OCI-LY3 (cell line): ENCODE data around the gene GRIN1.

Experiments
- H2AFZ ChIP-seq: fragments of 200-600, 300-600 bp; shearing (Covaris generic); 2 replicates; pipeline ENCODE4 v1.6.0; 2014; ENCODE audit warnings: antibody characterized with exemption, low read depth, low read length
- H3K27ac ChIP-seq: fragments of 200-600, 300-600 bp; sonication (generic); 2 replicates; pipeline ENCODE4 v1.5.1; 2014; ENCODE audit warnings: mild to moderate bottlenecking, low read length, moderate library complexity, mixed read lengths
- H3K27me3 ChIP-seq: fragments of 200-600, 300-600 bp; sonication (generic); 2 replicates; pipeline ENCODE4 v1.6.1; 2014; ENCODE audit warnings: low read depth, low read length, mixed read lengths
- H3K36me3 ChIP-seq: fragments of 200-600, 300-600 bp; sonication (generic); replicated peaks from 2 replicates; pipeline ENCODE3; 2014; ENCODE audit warnings: low read depth, low read length, mixed read lengths
- H3K4me1 ChIP-seq: fragments of 300-600, 200-600 bp; sonication (generic); 2 replicates; pipeline ENCODE4 v1.6.1; 2014; ENCODE audit warnings: low read length, mixed read lengths
- H3K4me2 ChIP-seq: fragments of 200-600, 300-600 bp; sonication (generic); 2 replicates; pipeline ENCODE4 v1.6.1; 2014; ENCODE audit warnings: low read length, mixed read lengths
- H3K4me3 ChIP-seq: fragments of 300-600, 200-600 bp; sonication (generic); 2 replicates; pipeline ENCODE4 v1.5.1; 2014; ENCODE audit warnings: antibody characterized with exemption, mild to moderate bottlenecking, low read length, moderate library complexity
- H3K79me2 ChIP-seq: fragments of 300-600, 200-600 bp; shearing (Covaris generic); 2 replicates; pipeline ENCODE4 v1.6.1; 2014; ENCODE audit warnings: mild to moderate bottlenecking, low read length, mixed read lengths
- H3K9ac ChIP-seq: fragments of 300-600, 200-600 bp; shearing (Covaris generic); 2 replicates; pipeline ENCODE4 v1.6.0; 2014; ENCODE audit warnings: mild to moderate bottlenecking, low read length, moderate library complexity
- H3K9me3 ChIP-seq: fragments of 200-600, 300-600 bp; shearing (Covaris generic); 2 replicates; pipeline ENCODE4 v1.6.1; 2014; ENCODE audit warnings: low read length, mixed read lengths; ENCODE audit not compliant: insufficient read depth
- H4K20me1 ChIP-seq: fragments of 200-600, 300-600 bp; sonication (generic); 2 replicates; pipeline ENCODE4 v1.6.1; 2016; ENCODE audit warnings: low read length, mixed read lengths; ENCODE audit not compliant: insufficient read depth
- CTCF ChIP-seq: fragments of 200-600, 300-600 bp; sonication (generic); IDR thresholded peaks from 2 replicates; pipeline ENCODE4 v1.5.1; 2014; ENCODE audit warnings: antibody characterized with exemption, low read length, low read depth
- EZH2phosphoT487 ChIP-seq: fragments of 200-600 bp; shearing (Covaris generic); IDR thresholded peaks from 2 replicates; pipeline ENCODE4 v1.6.1; 2018; ENCODE audit warnings: antibody characterized with exemption, mixed run types, low read depth

GRIN1 gene

GRCh38 chr9:137161558-137162486 lies 22.9 kb downstream of the GRIN1 start:
- Histone ChIP-seq H3K4me1 (peaks cover 19% of the 10 kb centered on the region), H3K4me3 (no peak overlapping the region), H3K27me3 (peaks cover 6% of the 10 kb centered on the region; the same call in 1 of the 2 replicates), H3K9ac (no peak overlapping the region), H3K9me3 (no peaks in the 10 kb centered on the region), H4K20me1 (no peaks in the 10 kb centered on the region), H3K4me2 (no peak overlapping the region), H3K79me2 (no peaks in the 10 kb centered on the region), H2AFZ (no peak overlapping the region), H3K36me3 (no peaks in the 10 kb centered on the region), H3K27ac (no peak overlapping the region)
- TF ChIP-seq EZH2phosphoT487 (no peak), CTCF (no peak)

- TF ChIP-seq CTCF = no peak
- TF ChIP-seq EZH2phosphoT487 = no peak
- Histone ChIP-seq H2AFZ (no peak overlapping the region), H4K20me1 (no peaks in the 10 kb centered on the region), H3K4me1 (peaks cover 19% of the 10 kb centered on the region), H3K36me3 (no peaks in the 10 kb centered on the region), H3K9ac (no peak overlapping the region), H3K4me2 (no peak overlapping the region), H3K9me3 (no peaks in the 10 kb centered on the region), H3K27me3 (peaks cover 6% of the 10 kb centered on the region; the same call in 1 of the 2 replicates), H3K79me2 (no peaks in the 10 kb centered on the region), H3K27ac (no peak overlapping the region), H3K4me3 (no peak overlapping the region)
Observed at GRCh38 chr9:137162505-137163364, 23.8 kb downstream of the GRIN1 start.

GRCh38 chr9:137163365-137163715 lies 24.4 kb downstream of the GRIN1 start:
- H3K9me3 ChIP-seq = no peaks in the 10 kb centered on the region
- H4K20me1 ChIP-seq = no peaks in the 10 kb centered on the region
- H3K4me1 ChIP-seq = peaks cover 17% of the 10 kb centered on the region
- H3K79me2 ChIP-seq = no peaks in the 10 kb centered on the region
- H3K4me3 ChIP-seq = no peak overlapping the region
- no peak overlapping the region for H3K4me2 ChIP-seq
- no peak overlapping the region for H2AFZ ChIP-seq
- TF ChIP-seq CTCF (no peak), EZH2phosphoT487 (no peak)
- H3K27ac ChIP-seq = no peak overlapping the region
- no peaks in the 10 kb centered on the region; the same call in 1 of the 2 replicates for H3K27me3 ChIP-seq
- H3K36me3 ChIP-seq = no peaks in the 10 kb centered on the region
- no peak overlapping the region for H3K9ac ChIP-seq

DNA sequence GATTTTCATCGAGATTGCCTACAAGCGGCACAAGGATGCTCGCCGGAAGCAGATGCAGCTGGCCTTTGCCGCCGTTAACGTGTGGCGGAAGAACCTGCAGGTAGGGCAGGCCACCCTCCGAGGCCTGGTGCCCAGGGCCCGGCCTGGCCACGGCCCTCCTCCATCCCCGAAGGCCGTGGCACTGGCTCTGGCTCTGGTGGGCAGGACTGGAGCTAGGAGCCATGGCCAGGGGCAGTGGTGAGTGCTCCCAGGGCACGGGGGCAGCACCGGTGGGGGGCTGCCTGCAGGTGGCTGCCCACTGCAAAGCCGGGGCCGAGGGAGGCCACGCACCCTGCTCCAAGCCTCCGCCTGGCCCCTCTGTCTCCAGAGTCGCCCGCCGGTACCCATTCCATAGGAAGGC lies 24.9 kb downstream of the GRIN1 start:
- no peak overlapping the region for H3K27ac ChIP-seq
- H4K20me1 ChIP-seq = no peaks in the 10 kb centered on the region
- H3K79me2 ChIP-seq = no peaks in the 10 kb centered on the region
- peaks cover 13% of the 10 kb centered on the region for H3K4me1 ChIP-seq
- H3K9ac ChIP-seq = no peak overlapping the region
- H3K9me3 ChIP-seq = no peaks in the 10 kb centered on the region
- H3K4me2 ChIP-seq = no peak overlapping the region
- no peak overlapping the region for H3K4me3 ChIP-seq
- H3K36me3 ChIP-seq = no peaks in the 10 kb centered on the region
- no peaks in the 10 kb centered on the region; the same call in none of the 2 replicates for H3K27me3 ChIP-seq
- TF ChIP-seq EZH2phosphoT487 = no peak
- no peak for TF ChIP-seq CTCF
- H2AFZ ChIP-seq = no peak overlapping the region
